Measurements from ENCODE around the gene PIK3C2A. TPM values are rescaled to one million over a fixed set of nuclear protein-coding genes. Genes with fewer than 3 reads are reported as not detected.
"Not testable (repeated sequence)": the region's sequence is repeated elsewhere in the genome, so short reads cannot be mapped to it uniquely, and the experiment has no call there.

PIK3C2A gene, protein sequence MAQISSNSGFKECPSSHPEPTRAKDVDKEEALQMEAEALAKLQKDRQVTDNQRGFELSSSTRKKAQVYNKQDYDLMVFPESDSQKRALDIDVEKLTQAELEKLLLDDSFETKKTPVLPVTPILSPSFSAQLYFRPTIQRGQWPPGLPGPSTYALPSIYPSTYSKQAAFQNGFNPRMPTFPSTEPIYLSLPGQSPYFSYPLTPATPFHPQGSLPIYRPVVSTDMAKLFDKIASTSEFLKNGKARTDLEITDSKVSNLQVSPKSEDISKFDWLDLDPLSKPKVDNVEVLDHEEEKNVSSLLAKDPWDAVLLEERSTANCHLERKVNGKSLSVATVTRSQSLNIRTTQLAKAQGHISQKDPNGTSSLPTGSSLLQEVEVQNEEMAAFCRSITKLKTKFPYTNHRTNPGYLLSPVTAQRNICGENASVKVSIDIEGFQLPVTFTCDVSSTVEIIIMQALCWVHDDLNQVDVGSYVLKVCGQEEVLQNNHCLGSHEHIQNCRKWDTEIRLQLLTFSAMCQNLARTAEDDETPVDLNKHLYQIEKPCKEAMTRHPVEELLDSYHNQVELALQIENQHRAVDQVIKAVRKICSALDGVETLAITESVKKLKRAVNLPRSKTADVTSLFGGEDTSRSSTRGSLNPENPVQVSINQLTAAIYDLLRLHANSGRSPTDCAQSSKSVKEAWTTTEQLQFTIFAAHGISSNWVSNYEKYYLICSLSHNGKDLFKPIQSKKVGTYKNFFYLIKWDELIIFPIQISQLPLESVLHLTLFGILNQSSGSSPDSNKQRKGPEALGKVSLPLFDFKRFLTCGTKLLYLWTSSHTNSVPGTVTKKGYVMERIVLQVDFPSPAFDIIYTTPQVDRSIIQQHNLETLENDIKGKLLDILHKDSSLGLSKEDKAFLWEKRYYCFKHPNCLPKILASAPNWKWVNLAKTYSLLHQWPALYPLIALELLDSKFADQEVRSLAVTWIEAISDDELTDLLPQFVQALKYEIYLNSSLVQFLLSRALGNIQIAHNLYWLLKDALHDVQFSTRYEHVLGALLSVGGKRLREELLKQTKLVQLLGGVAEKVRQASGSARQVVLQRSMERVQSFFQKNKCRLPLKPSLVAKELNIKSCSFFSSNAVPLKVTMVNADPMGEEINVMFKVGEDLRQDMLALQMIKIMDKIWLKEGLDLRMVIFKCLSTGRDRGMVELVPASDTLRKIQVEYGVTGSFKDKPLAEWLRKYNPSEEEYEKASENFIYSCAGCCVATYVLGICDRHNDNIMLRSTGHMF (N-terminal part only)
- 10 to 100 TPM; 21.5 to 24.9 TPM for total RNA-seq

- Mint-ChIP-seq H3K27ac (peak within 1 kb of the TSS; percentile 98), H3K4me3 (peak within 1 kb of the TSS; percentile 99), H3K9me3 (ENCODE audit: insufficient read depth) (no peaks in the 10 kb centered on the region), H3K36me3 (ENCODE audit: low read depth) (peaks cover 9% of the 10 kb centered on the region), H3K4me1 (ENCODE audit: low read depth) (peaks cover 35% of the 10 kb centered on the region), H3K27me3 (ENCODE audit: low read depth) (no peaks in the 10 kb centered on the region)
- ChIA-PET POLR2A (interaction anchor here (0.5 to 1.3 kb wide), 7 partner anchors 10 to 83 kb away, joined by 3 to 4 read pairs (median 3); partner anchors contain the start of gene NUCB2), CTCF (interaction anchor here (0.6 to 2.4 kb wide), 3 partner anchors 11 to 79 kb away, joined by 3 to 10 read pairs (median 4); no protein-coding TSS in a partner anchor)
- ATAC-seq (peak; percentile 98), DNase-seq (peak; percentile 97)
Observed at GRCh38 chr11:17207317-17208256, at the start of gene PIK3C2A. PIK3C2A (minus strand) TSS chr11:17207986; CDS start chr11:17169741, 38,245 bp downstream.

- H3K27me3 Mint-ChIP-seq (ENCODE audit: low read depth) = peaks cover 10% of the 10 kb centered on the region
- CTCF ChIA-PET = interaction anchor here (0.6 to 1.3 kb wide), 2 partner anchors 11 to 27 kb away, joined by 3 read pairs; no protein-coding TSS in a partner anchor
- no peaks in the 10 kb centered on the region for H3K9me3 Mint-ChIP-seq (ENCODE audit: insufficient read depth)
- ATAC-seq = no peak
- H3K4me1 Mint-ChIP-seq (ENCODE audit: low read depth) = peaks cover 10% of the 10 kb centered on the region
- POLR2A ChIA-PET = no interaction called here
- H3K27ac Mint-ChIP-seq = no peak overlapping the region
- no peaks in the 10 kb centered on the region for H3K36me3 Mint-ChIP-seq (ENCODE audit: low read depth)
- no peak for DNase-seq
- no peak overlapping the region for H3K4me3 Mint-ChIP-seq
Observed at GRCh38 chr11:17257196-17257595, 49.4 kb upstream of the PIK3C2A start.

GRCh38 chr11:17256512-17256911 lies 48.7 kb upstream of the PIK3C2A start:
- Mint-ChIP-seq H3K4me1 (ENCODE audit: low read depth) (peaks cover 10% of the 10 kb centered on the region), H3K27me3 (ENCODE audit: low read depth) (peaks cover 14% of the 10 kb centered on the region), H3K36me3 (ENCODE audit: low read depth) (no peaks in the 10 kb centered on the region), H3K4me3 (no peak overlapping the region), H3K27ac (no peak overlapping the region), H3K9me3 (ENCODE audit: insufficient read depth) (no peaks in the 10 kb centered on the region)
- no peak for ATAC-seq
- no peak for DNase-seq
- POLR2A ChIA-PET = no interaction called here
- CTCF ChIA-PET = interaction anchor here (1.1 to 1.7 kb wide), 3 partner anchors 11 to 12 kb away, joined by 3 to 4 read pairs (median 3); no protein-coding TSS in a partner anchor

DNA sequence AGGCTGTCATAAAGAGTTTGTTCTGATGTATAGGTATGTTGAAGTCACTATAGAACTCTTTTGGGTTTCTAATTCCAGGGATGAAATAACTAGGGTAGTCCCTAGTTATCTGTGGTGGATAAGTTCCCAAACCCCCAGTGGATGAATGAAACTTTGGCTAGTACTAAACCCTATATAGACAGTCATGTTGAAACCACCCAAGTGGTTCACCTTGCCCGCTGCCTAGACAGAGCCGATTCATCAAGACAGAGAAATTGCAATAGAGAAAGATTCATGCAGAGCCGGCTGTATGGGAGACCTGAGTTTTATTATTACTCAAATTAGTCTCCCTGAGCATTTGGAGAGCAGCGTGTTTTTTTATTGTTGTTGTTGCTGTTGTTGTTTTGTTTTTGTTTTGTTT lies 44.9 kb upstream of the PIK3C2A start:
- peaks cover 10% of the 10 kb centered on the region for H3K4me1 Mint-ChIP-seq (ENCODE audit: low read depth)
- no peak overlapping the region for H3K27ac Mint-ChIP-seq
- H3K27me3 Mint-ChIP-seq (ENCODE audit: low read depth) = peaks cover 12% of the 10 kb centered on the region
- no peak for ATAC-seq
- H3K4me3 Mint-ChIP-seq = no peak overlapping the region
- DNase-seq = no peak
- POLR2A ChIA-PET = no interaction called here
- H3K36me3 Mint-ChIP-seq (ENCODE audit: low read depth) = no peaks in the 10 kb centered on the region
- no peaks in the 10 kb centered on the region for H3K9me3 Mint-ChIP-seq (ENCODE audit: insufficient read depth)
- CTCF ChIA-PET = no interaction called here

- no peak overlapping the region for H3K4me3 Mint-ChIP-seq
- no peaks in the 10 kb centered on the region for H3K36me3 Mint-ChIP-seq (ENCODE audit: low read depth)
- no peaks in the 10 kb centered on the region for H3K9me3 Mint-ChIP-seq (ENCODE audit: insufficient read depth)
- peaks cover 16% of the 10 kb centered on the region for H3K27me3 Mint-ChIP-seq (ENCODE audit: low read depth)
- H3K4me1 Mint-ChIP-seq (ENCODE audit: low read depth) = no peaks in the 10 kb centered on the region
- ChIA-PET CTCF (no interaction called here), POLR2A (no interaction called here)
- no peak overlapping the region for H3K27ac Mint-ChIP-seq
- no peak for ATAC-seq
- DNase-seq = no peak
Observed at GRCh38 chr11:17250561-17251350, 43.0 kb upstream of the PIK3C2A start.

- peaks cover 22% of the 10 kb centered on the region for H3K27me3 Mint-ChIP-seq (ENCODE audit: low read depth)
- ATAC-seq (peak; percentile 38), DNase-seq (no peak)
- no peaks in the 10 kb centered on the region for H3K9me3 Mint-ChIP-seq (ENCODE audit: insufficient read depth)
- H3K36me3 Mint-ChIP-seq (ENCODE audit: low read depth) = no peaks in the 10 kb centered on the region
- H3K4me3 Mint-ChIP-seq = no peak overlapping the region
- no peak overlapping the region for H3K27ac Mint-ChIP-seq
- H3K4me1 Mint-ChIP-seq (ENCODE audit: low read depth) = peaks cover 17% of the 10 kb centered on the region
- ChIA-PET CTCF (interaction anchor here (1.3 to 5.2 kb wide), 2 partner anchors 14 to 42 kb away, joined by 3 to 26 read pairs; no protein-coding TSS in a partner anchor), POLR2A (no interaction called here)
Observed at GRCh38 chr11:17244046-17244445, 36.3 kb upstream of the PIK3C2A start.

GRCh38 chr11:17242954-17243353 lies 35.2 kb upstream of the PIK3C2A start:
- peaks cover 17% of the 10 kb centered on the region for H3K4me1 Mint-ChIP-seq (ENCODE audit: low read depth)
- CTCF ChIA-PET = interaction anchor here (1.3 to 5.2 kb wide), 2 partner anchors 13 to 43 kb away, joined by 3 to 26 read pairs; no protein-coding TSS in a partner anchor
- H3K9me3 Mint-ChIP-seq (ENCODE audit: insufficient read depth); ATAC-seq; DNase-seq; H3K4me3 Mint-ChIP-seq; POLR2A ChIA-PET; H3K27ac Mint-ChIP-seq; H3K36me3 Mint-ChIP-seq (ENCODE audit: low read depth): not testable (repeated sequence)
- H3K27me3 Mint-ChIP-seq (ENCODE audit: low read depth) = peaks cover 26% of the 10 kb centered on the region

DNA sequence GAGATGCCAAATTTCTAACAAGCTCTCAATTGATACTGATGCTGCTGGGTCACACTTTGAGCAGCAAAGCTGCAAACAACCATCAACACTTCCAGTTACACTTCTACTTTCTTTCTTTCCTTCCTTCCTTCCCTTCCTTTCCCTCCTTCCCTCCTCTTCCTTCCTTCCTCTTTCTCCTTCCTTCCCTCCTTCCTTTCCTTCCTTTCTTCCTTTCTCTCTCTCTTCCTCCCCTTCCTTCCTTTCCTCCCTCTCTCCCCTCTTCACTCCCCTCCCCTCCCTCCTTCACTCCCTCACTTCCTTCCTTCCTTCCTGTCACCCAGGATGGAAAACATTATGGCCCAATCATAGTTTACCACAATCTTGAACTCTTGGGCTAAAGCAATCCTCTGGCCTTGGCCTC lies 33.0 kb upstream of the PIK3C2A start:
- Mint-ChIP-seq H3K36me3 (ENCODE audit: low read depth) (no peaks in the 10 kb centered on the region), H3K9me3 (ENCODE audit: insufficient read depth) (no peaks in the 10 kb centered on the region), H3K4me1 (ENCODE audit: low read depth) (peaks cover 17% of the 10 kb centered on the region), H3K27me3 (ENCODE audit: low read depth) (peaks cover 29% of the 10 kb centered on the region), H3K27ac (no peak overlapping the region), H3K4me3 (no peak overlapping the region)
- ChIA-PET CTCF (interaction anchor here (1.5 to 5.2 kb wide), 2 partner anchors 8 to 11 kb away, joined by 4 to 26 read pairs; no protein-coding TSS in a partner anchor), POLR2A (no interaction called here)
- ATAC-seq (no peak), DNase-seq (no peak)

DNA sequence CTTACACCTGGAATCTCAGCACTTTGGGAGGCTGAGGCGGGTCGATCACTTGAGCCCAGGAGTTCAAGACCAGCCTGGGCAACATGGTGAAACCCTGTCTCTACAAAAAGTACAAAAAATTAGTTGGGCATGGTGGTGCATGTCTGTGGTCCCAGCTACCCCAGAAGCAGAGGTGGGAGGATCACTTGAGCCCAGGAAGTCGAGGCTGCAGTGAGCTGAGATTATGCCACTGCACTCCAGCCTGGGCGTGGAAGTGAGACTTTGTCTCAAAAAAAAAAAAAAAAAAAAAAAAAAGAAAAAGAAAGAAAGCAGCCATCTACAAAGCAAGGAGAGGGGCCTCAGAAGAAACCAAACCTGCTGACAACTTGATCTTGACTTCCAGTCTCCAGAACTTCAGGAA lies 32.1 kb upstream of the PIK3C2A start:
- H3K36me3 Mint-ChIP-seq (ENCODE audit: low read depth); H3K27ac Mint-ChIP-seq; DNase-seq; POLR2A ChIA-PET; ATAC-seq; H3K9me3 Mint-ChIP-seq (ENCODE audit: insufficient read depth); H3K4me3 Mint-ChIP-seq: not testable (repeated sequence)
- Mint-ChIP-seq H3K4me1 (ENCODE audit: low read depth) (peaks cover 14% of the 10 kb centered on the region), H3K27me3 (ENCODE audit: low read depth) (peaks cover 28% of the 10 kb centered on the region)
- CTCF ChIA-PET = interaction anchor here (5.2 kb wide), 1 partner anchor 10 kb away, joined by 26 read pairs; no protein-coding TSS in a partner anchor

DNA sequence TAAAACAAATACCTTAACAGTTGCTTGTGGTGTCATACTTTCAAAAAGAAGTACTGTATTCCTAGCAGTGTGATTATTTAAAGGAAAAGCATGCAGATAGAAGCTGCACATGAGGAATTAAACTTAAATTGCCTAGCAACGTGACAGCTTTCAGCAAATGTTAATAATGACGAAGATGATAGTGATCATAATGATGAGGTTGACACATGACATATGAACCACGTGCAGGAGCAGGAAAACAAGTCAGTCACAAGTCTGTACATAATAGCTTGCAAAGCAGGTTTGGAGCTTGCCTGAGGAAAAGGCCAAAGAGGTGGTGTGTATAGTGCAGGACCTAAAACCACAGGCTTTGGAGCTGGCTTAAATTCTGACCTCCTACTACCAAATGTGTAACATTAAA lies 30.6 kb upstream of the PIK3C2A start:
- no peaks in the 10 kb centered on the region for H3K9me3 Mint-ChIP-seq (ENCODE audit: insufficient read depth)
- H3K27me3 Mint-ChIP-seq (ENCODE audit: low read depth) = peaks cover 28% of the 10 kb centered on the region
- ChIA-PET POLR2A (interaction anchor here (0.7 kb wide), 1 partner anchor 38 kb away, joined by 4 read pairs; no protein-coding TSS in a partner anchor), CTCF (interaction anchor here (1.4 kb wide), 1 partner anchor 35 kb away, joined by 3 read pairs; no protein-coding TSS in a partner anchor)
- no peak overlapping the region for H3K4me3 Mint-ChIP-seq
- DNase-seq (no peak), ATAC-seq (no peak)
- H3K27ac Mint-ChIP-seq = no peak overlapping the region
- no peaks in the 10 kb centered on the region for H3K36me3 Mint-ChIP-seq (ENCODE audit: low read depth)
- H3K4me1 Mint-ChIP-seq (ENCODE audit: low read depth) = peaks cover 6% of the 10 kb centered on the region

All from activated CD8-positive, alpha-beta T cell treated with anti-CD3 and anti-CD28 coated beads, Interleukin-2, amount 10 ng/mL, durations not matched to agents 7 days and 5 days (primary cell).